ENCODE results near the gene SRP68.

Gene SRP68

GRCh38 chr17:76004750-76005262 is 67.5 kb downstream of the SRP68 start:
- no peak for DNase-seq (ENCODE audit: extremely low spot score)
- ChIA-PET CTCF (interaction anchor here (0.9 to 17.8 kb wide), 30 partner anchors 1 to 299 kb away, joined by 3 to 266 read pairs (median 4); partner anchors contain the start of genes ACOX1, CDK3, MRPL38 and TEN1), POLR2A (no interaction called here)

GRCh38 chr17:76003915-76004314 is 68.4 kb downstream of the SRP68 start:
- POLR2A ChIA-PET = interaction anchor here (0.6 to 0.7 kb wide), 2 partner anchors 25 to 567 kb away, joined by 3 to 4 read pairs; partner anchors contain the start of genes ACOX1 and TEN1
- CTCF ChIA-PET = interaction anchor here (0.8 to 17.8 kb wide), 16 partner anchors 9 to 297 kb away, joined by 3 to 266 read pairs (median 4); partner anchors contain the start of genes ACOX1, MRPL38 and TEN1
- DNase-seq (ENCODE audit: extremely low spot score) = no peak
- TF ChIP-seq CTCF (IDR thresholded peaks at IDR 0.05; ENCODE audit: control extremely low read depth, extremely low read depth, low read depth, missing control alignments) = no peak

More at GRCh38 chr17:76004750-76005262, 67.5 kb downstream of the SRP68 start:
- no peak for TF ChIP-seq CTCF (IDR thresholded peaks at IDR 0.05; ENCODE audit: control extremely low read depth, extremely low read depth, low read depth, missing control alignments)

GRCh38 chr17:76002100-76002499 is 70.2 kb downstream of the SRP68 start:
- CTCF ChIA-PET = interaction anchor here (1.1 to 17.8 kb wide), 13 partner anchors 11 to 297 kb away, joined by 3 to 266 read pairs (median 4); partner anchors contain the start of genes MRPL38 and WBP2
- no peak for DNase-seq (ENCODE audit: extremely low spot score)
- no peak for TF ChIP-seq CTCF (IDR thresholded peaks at IDR 0.05; ENCODE audit: control extremely low read depth, extremely low read depth, low read depth, missing control alignments)
- POLR2A ChIA-PET = interaction anchor here (0.6 kb wide), 2 partner anchors 30 to 147 kb away, joined by 3 to 9 read pairs; partner anchors contain the start of gene WBP2

- POLR2A ChIA-PET = no interaction called here
- DNase-seq (ENCODE audit: extremely low spot score) = no peak
Observed at GRCh38 chr17:76000755-76001521, 71.4 kb downstream of the SRP68 start, which contains the start of gene CDK3. Gene CDK3 (plus strand): TSS chr17:76000855. CDS start chr17:76001426, 571 bp downstream.

GRCh38 chr17:76000016-76000754 is 72.1 kb downstream of the SRP68 start:
- peak; percentile 81 for DNase-seq (ENCODE audit: extremely low spot score)
- ChIA-PET CTCF (interaction anchor here (0.7 to 17.8 kb wide), 22 partner anchors 10 to 304 kb away, joined by 3 to 266 read pairs (median 4); partner anchors contain the start of genes ACOX1, EXOC7, MRPL38 and TEN1), POLR2A (no interaction called here)
- TF ChIP-seq CTCF (IDR thresholded peaks at IDR 0.05; ENCODE audit: control extremely low read depth, extremely low read depth, low read depth, missing control alignments) = peak; percentile 84

More at GRCh38 chr17:76000755-76001521, 71.4 kb downstream of the SRP68 start, which contains the start of gene CDK3:
- CTCF ChIA-PET = interaction anchor here (0.7 to 17.8 kb wide), 17 partner anchors 11 to 301 kb away, joined by 3 to 266 read pairs (median 5); partner anchors contain the start of genes MRPL38 and TRIM65
- TF ChIP-seq CTCF (IDR thresholded peaks at IDR 0.05; ENCODE audit: control extremely low read depth, extremely low read depth, low read depth, missing control alignments) = no peak

All from GM10248 (cell line).